ENCODE results near the gene BTBD16.

The BTBD16 gene

GRCh38 chr10:122352817-122353525 is 81.9 kb downstream of the BTBD16 start:
- no peak for DNase-seq
- H3K9me3 ChIP-seq: no peaks in the 10 kb centered on the region
- H3K36me3 ChIP-seq: no peaks in the 10 kb centered on the region
- no peaks in the 10 kb centered on the region for H3K4me1 ChIP-seq
- H3K27me3 ChIP-seq: no peaks in the 10 kb centered on the region
- no peak overlapping the region for H3K4me3 ChIP-seq (ENCODE audit: low read depth, low read length)
- TF ChIP-seq CTCF (IDR thresholded peaks at IDR 0.05; ENCODE audit: low read depth, low read length): no peak

- DNase-seq: no peak
- no peaks in the 10 kb centered on the region for H3K36me3 ChIP-seq
- no peak overlapping the region for H3K4me3 ChIP-seq (ENCODE audit: low read depth, low read length)
- no peaks in the 10 kb centered on the region for H3K9me3 ChIP-seq
- H3K4me1 ChIP-seq: no peaks in the 10 kb centered on the region
- TF ChIP-seq CTCF (IDR thresholded peaks at IDR 0.05; ENCODE audit: low read depth, low read length): no peak
- no peaks in the 10 kb centered on the region for H3K27me3 ChIP-seq
Measured at GRCh38 chr10:122354383-122354782, 83.3 kb downstream of the BTBD16 start.

- H3K9me3 ChIP-seq: no peaks in the 10 kb centered on the region
- H3K4me3 ChIP-seq (ENCODE audit: low read depth, low read length): no peak overlapping the region
- TF ChIP-seq CTCF (IDR thresholded peaks at IDR 0.05; ENCODE audit: low read depth, low read length): no peak
- H3K4me1 ChIP-seq: no peaks in the 10 kb centered on the region
- DNase-seq: no peak
- no peaks in the 10 kb centered on the region for H3K36me3 ChIP-seq
- H3K27me3 ChIP-seq: no peaks in the 10 kb centered on the region
Measured at GRCh38 chr10:122357685-122358084, 86.6 kb downstream of the BTBD16 start.

GRCh38 chr10:122359621-122360020 is 88.5 kb downstream of the BTBD16 start:
- H3K36me3 ChIP-seq: no peaks in the 10 kb centered on the region
- TF ChIP-seq CTCF (IDR thresholded peaks at IDR 0.05; ENCODE audit: low read depth, low read length): no peak
- no peaks in the 10 kb centered on the region for H3K9me3 ChIP-seq
- DNase-seq: no peak
- H3K27me3 ChIP-seq: no peaks in the 10 kb centered on the region
- no peaks in the 10 kb centered on the region for H3K4me1 ChIP-seq
- H3K4me3 ChIP-seq (ENCODE audit: low read depth, low read length): no peak overlapping the region

GRCh38 chr10:122361046-122361445 is 90.0 kb downstream of the BTBD16 start:
- no peak for TF ChIP-seq CTCF (IDR thresholded peaks at IDR 0.05; ENCODE audit: low read depth, low read length)

GRCh38 chr10:122362031-122362592 is 91.0 kb downstream of the BTBD16 start:
- Histone ChIP-seq H3K36me3 (no peaks in the 10 kb centered on the region), H3K9me3 (no peaks in the 10 kb centered on the region), H3K27me3 (no peaks in the 10 kb centered on the region), H3K4me1 (no peaks in the 10 kb centered on the region), H3K4me3 (ENCODE audit: low read depth, low read length) (no peak overlapping the region)
- no peak for TF ChIP-seq CTCF (IDR thresholded peaks at IDR 0.05; ENCODE audit: low read depth, low read length)
- no peak for DNase-seq

More at GRCh38 chr10:122361046-122361445, 90.0 kb downstream of the BTBD16 start:
- Histone ChIP-seq H3K36me3 (no peaks in the 10 kb centered on the region), H3K9me3 (no peaks in the 10 kb centered on the region), H3K27me3 (no peaks in the 10 kb centered on the region), H3K4me1 (no peaks in the 10 kb centered on the region), H3K4me3 (ENCODE audit: low read depth, low read length) (no peak overlapping the region)
- DNase-seq: no peak
